Hematopoietic multipotent progenitor cell treated with erythropoietin and hydrocortisone succinate and interleukin-3 and kit ligand, for 4 days (in vitro differentiated cells): ENCODE data around the gene KMT2C.
"Not testable (repeated sequence)": the region's sequence is repeated elsewhere in the genome, so short reads cannot be mapped to it uniquely, and the experiment has no call there.

Experiments used
- DNase-seq: peaks from one replicate; pipeline ENCODE4 v3.0.0-alpha.2; 2015

The KMT2C gene

GRCh38 chr7:152441168-152441567 lies 5.4 kb upstream of the KMT2C start:
- not testable (repeated sequence) for DNase-seq

- DNase-seq, result not testable (repeated sequence)
Measured at GRCh38 chr7:152438017-152438416, 2.2 kb upstream of the KMT2C start.

GRCh38 chr7:152436931-152437575 lies 1.2 kb upstream of the KMT2C start:
- not testable (repeated sequence) for DNase-seq

- DNase-seq, result peak; percentile 96
Measured at GRCh38 chr7:152436111-152436930, 518 bp upstream of the KMT2C start.

GRCh38 chr7:152434511-152435383 lies 1.1 kb downstream of the KMT2C start:
- peak; percentile 52 for DNase-seq

- DNase-seq, result peak; percentile 89
Measured at GRCh38 chr7:152433721-152434490, 1.9 kb downstream of the KMT2C start.

GRCh38 chr7:152432735-152433134 lies 3.1 kb downstream of the KMT2C start:
- not testable (repeated sequence) for DNase-seq

- DNase-seq, result no peak
Measured at GRCh38 chr7:152430854-152431253, 4.9 kb downstream of the KMT2C start.

GRCh38 chr7:152430118-152430517 lies 5.7 kb downstream of the KMT2C start:
- not testable (repeated sequence) for DNase-seq

- peak; percentile 46 for DNase-seq
Measured at GRCh38 chr7:152424348-152425108, 11.3 kb downstream of the KMT2C start.

- DNase-seq, result no peak
Measured at GRCh38 chr7:152423991-152424347, 11.8 kb downstream of the KMT2C start.

GRCh38 chr7:152423171-152423570 lies 12.6 kb downstream of the KMT2C start:
- not testable (repeated sequence) for DNase-seq

GRCh38 chr7:152420950-152421349 lies 14.9 kb downstream of the KMT2C start:
- DNase-seq, result not testable (repeated sequence)

- DNase-seq, result no peak
Measured at GRCh38 chr7:152419473-152420429, 16.1 kb downstream of the KMT2C start.

- DNase-seq, result no peak
Measured at GRCh38 chr7:152414779-152415178, 21.0 kb downstream of the KMT2C start.

GRCh38 chr7:152411389-152411788 lies 24.4 kb downstream of the KMT2C start:
- no peak for DNase-seq

GRCh38 chr7:152406491-152406890 lies 29.3 kb downstream of the KMT2C start:
- no peak for DNase-seq

- not testable (repeated sequence) for DNase-seq
Measured at GRCh38 chr7:152406030-152406429, 29.8 kb downstream of the KMT2C start.

GRCh38 chr7:152403726-152404125 lies 32.1 kb downstream of the KMT2C start:
- DNase-seq, result no peak
